ENCODE results near the gene UMAD1. TPM values are rescaled to one million over a fixed set of nuclear protein-coding genes. Genes with fewer than 3 reads are reported as not detected.

The UMAD1 gene
- polyA plus RNA-seq, 3 donors = 6.2 to 22.7 (median 18.6) TPM

GRCh38 chr7:7617550-7617949 lies 23.0 kb upstream of the UMAD1 start:
- Histone ChIP-seq H4K20me1 (ENCODE audit: insufficient read depth, low read length) (no peaks in the 10 kb centered on the region), H3K4me2 (replicated peaks; ENCODE audit: extremely low read depth, low read length, poor library complexity, severe bottlenecking) (no peak overlapping the region), H3K79me2 (ENCODE audit: insufficient read depth, low read length) (no peaks in the 10 kb centered on the region), H3K9ac (ENCODE audit: insufficient read depth, low read length, poor library complexity, severe bottlenecking) (no peak overlapping the region), H3K27ac (ENCODE audit: low read depth in 1 of 2, low read length in 2 of 2) (no peak overlapping the region), H3K4me1 (ENCODE audit: control insufficient read depth in 1 of 2, insufficient read depth in 2 of 2, low read length in 2 of 2) (no peaks in the 10 kb centered on the region), H3K4me3 (replicated peaks in 1 of 3; ENCODE audit: low read depth in 2 of 3, low read length in 3 of 3) (no peak overlapping the region), H2AFZ (ENCODE audit: insufficient read depth, low read depth, low read length, poor library complexity, severe bottlenecking) (no peak overlapping the region), H3K27me3 (ENCODE audit: control insufficient read depth in 2 of 2, insufficient read depth in 2 of 2, low read length in 2 of 2) (no peaks in the 10 kb centered on the region), H3K36me3 (replicated peaks in 1 of 2; ENCODE audit: control insufficient read depth in 1 of 2, insufficient read depth in 2 of 2, low read length in 2 of 2) (no peaks in the 10 kb centered on the region), H3K9me3 (replicated peaks in 1 of 2; ENCODE audit: control insufficient read depth in 1 of 2, insufficient read depth in 1 of 2, low read length in 2 of 2) (no peaks in the 10 kb centered on the region)
- WGBS (ENCODE audit: insufficient coverage) = no CpG with 5 or more reads among the region's 3 CpGs
- H3K36me3 Mint-ChIP-seq = no peaks in the 10 kb centered on the region
- no peak for TF ChIP-seq CTCF (IDR thresholded peaks at IDR 0.05)
- no peak overlapping the region for H3K27ac Mint-ChIP-seq
- peaks cover 0 to 3% (median 2%) of the 10 kb centered on the region in 3 donors for H3K27me3 Mint-ChIP-seq (ENCODE audit: low read depth in 3 of 3)
- peaks cover 0 to 1% (median 0%) of the 10 kb centered on the region in 7 donors for H3K9me3 Mint-ChIP-seq
- H3K4me3 Mint-ChIP-seq = no peak overlapping the region
- DNase-seq = no peak
- intact Hi-C loops (cut with micrococcal nuclease) = no loop called here
- H3K4me1 Mint-ChIP-seq = peaks cover 7% of the 10 kb centered on the region

GRCh38 chr7:7618410-7618809 lies 22.1 kb upstream of the UMAD1 start:
- no peak overlapping the region for H3K4me3 Mint-ChIP-seq
- Histone ChIP-seq H2AFZ (ENCODE audit: insufficient read depth, low read depth, low read length, poor library complexity, severe bottlenecking) (no peak overlapping the region), H3K27me3 (ENCODE audit: control insufficient read depth in 2 of 2, insufficient read depth in 2 of 2, low read length in 2 of 2) (no peaks in the 10 kb centered on the region), H3K4me1 (ENCODE audit: control insufficient read depth in 1 of 2, insufficient read depth in 2 of 2, low read length in 2 of 2) (no peaks in the 10 kb centered on the region), H3K4me3 (replicated peaks in 1 of 3; ENCODE audit: low read depth in 2 of 3, low read length in 3 of 3) (no peak overlapping the region), H3K36me3 (replicated peaks in 1 of 2; ENCODE audit: control insufficient read depth in 1 of 2, insufficient read depth in 2 of 2, low read length in 2 of 2) (no peaks in the 10 kb centered on the region), H3K4me2 (replicated peaks; ENCODE audit: extremely low read depth, low read length, poor library complexity, severe bottlenecking) (no peak overlapping the region), H3K9me3 (replicated peaks in 1 of 2; ENCODE audit: control insufficient read depth in 1 of 2, insufficient read depth in 1 of 2, low read length in 2 of 2) (no peaks in the 10 kb centered on the region), H3K27ac (ENCODE audit: low read depth in 1 of 2, low read length in 2 of 2) (no peak overlapping the region), H3K79me2 (ENCODE audit: insufficient read depth, low read length) (no peaks in the 10 kb centered on the region), H3K9ac (ENCODE audit: insufficient read depth, low read length, poor library complexity, severe bottlenecking) (no peak overlapping the region), H4K20me1 (ENCODE audit: insufficient read depth, low read length) (no peaks in the 10 kb centered on the region)
- intact Hi-C loops (cut with micrococcal nuclease) = no loop called here
- H3K36me3 Mint-ChIP-seq = no peaks in the 10 kb centered on the region
- no peak overlapping the region for H3K27ac Mint-ChIP-seq
- H3K27me3 Mint-ChIP-seq (ENCODE audit: low read depth in 3 of 3) = peaks cover 0 to 3% (median 2%) of the 10 kb centered on the region in 3 donors
- H3K9me3 Mint-ChIP-seq = peaks cover 0 to 1% (median 0%) of the 10 kb centered on the region in 7 donors
- TF ChIP-seq CTCF (IDR thresholded peaks at IDR 0.05) = no peak
- DNase-seq = no peak
- WGBS (ENCODE audit: insufficient coverage) = no CpG with 5 or more reads among the region's 1 CpG
- peaks cover 7% of the 10 kb centered on the region for H3K4me1 Mint-ChIP-seq

All from CD14-positive monocyte (primary cell).